NCI-H1436 treated with DMSO at 0.1 percent for 48 hours (cell line): ENCODE data around the gene FCRLB.
"Not testable (repeated sequence)": the region's sequence is repeated elsewhere in the genome, so short reads cannot be mapped to it uniquely, and the experiment has no call there.

Source experiments
- DNase-seq: peaks from one replicate; lab custom pipeline; 2025; lab: John Stamatoyannopoulos, UW

Gene FCRLB

DNA sequence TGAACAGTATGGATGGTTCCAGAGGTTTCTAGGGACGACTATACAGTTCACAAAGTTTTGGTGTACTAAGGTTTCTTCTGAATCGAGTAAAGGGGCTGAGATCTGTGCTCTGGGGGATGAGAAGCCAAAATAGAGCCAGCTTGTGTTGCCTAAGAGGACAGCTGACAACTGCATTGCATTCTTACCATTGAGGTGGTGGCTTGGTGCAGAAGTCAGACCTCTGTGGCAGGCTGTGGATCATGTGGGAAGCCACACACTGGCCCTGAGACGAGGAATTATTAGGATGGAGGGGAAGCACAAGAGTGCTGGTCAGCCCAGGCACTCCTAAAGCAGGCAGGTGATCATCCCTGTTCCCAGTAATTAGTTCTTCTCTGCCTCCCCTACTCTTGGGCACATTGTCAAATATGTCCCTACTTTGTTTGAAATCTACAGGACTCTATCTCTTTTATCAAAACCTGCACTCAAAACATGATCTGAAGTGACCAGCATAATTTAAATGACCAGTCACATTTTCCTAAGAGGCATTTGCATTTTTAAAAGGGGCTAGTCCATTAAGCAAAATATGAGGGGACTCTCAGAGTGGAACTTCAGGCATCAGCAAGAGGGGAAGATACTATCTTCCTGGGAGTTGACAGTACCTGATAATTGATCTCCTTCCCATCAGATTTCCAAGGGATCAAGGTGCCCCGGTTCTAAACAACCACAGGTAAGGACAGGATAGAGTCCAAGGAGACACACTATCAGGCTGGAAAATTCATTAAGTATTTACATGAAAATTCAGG lies at the start of gene FCRLB:
Gene FCRLB, plus strand, starts transcription at position 589 of the 782 bp plus-strand sequence. CDS start 1,129 bp downstream, outside the sequence.
- no peak for DNase-seq

DNA sequence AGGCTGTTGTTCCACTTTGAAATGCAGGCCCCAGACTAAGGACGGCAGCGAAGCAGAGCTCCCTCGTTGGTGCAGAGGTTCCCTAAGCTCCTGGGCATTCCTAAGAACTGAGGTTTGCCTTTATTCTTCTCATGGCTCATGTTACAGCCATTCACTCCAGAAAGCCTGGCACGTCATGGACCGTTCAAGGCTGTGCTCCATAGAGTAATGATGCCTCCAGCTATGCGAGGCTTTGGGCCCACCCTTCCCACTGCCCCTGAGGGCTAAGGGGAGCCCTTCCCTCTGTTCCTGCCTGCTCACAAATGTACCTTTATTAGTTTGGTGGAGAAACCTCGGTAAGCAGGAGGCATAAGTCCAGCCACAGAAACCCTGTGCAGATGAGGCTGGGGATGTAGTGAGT lies 47.9 kb upstream of the FCRLB start:
- DNase-seq: not testable (repeated sequence)

DNA sequence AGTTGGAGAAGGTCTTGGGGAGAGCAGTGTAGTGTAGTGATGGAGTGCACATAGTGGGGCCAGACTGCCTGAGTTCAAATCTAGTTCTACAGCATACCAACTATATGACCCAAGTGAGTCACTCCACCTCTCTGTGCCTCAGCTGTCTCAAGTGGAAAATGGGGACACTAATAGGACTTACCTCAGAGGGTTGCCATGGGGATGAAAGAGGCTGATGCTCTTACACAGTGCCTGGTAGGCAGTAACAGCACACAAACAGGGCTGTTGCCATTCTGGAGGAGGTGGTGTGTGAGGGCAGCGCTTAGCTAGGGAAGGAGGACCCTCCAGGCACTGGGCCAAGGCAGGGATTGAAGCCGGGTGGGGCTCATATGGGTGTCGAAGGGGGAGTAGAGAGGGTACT lies 46.9 kb upstream of the FCRLB start:
- DNase-seq: not testable (repeated sequence)

DNA sequence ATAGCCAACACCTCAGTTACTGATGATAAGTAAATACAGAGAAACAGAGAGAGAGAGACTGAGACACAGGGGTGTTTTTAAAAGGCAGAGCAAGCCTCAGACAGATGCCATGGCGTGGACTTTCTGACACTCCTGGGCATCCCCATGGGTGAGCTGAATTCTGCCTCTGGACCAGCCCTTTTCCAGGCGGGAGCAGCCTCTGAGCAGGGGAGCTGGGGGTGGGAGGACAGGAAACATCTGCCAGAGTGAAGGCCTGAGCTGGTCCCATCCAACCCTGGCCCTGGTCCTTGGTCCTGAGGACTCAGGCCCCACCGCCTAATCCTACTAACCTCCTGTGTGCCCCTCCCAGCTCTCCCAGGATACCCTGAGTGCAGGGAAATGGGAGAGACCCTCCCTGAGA lies 46.4 kb upstream of the FCRLB start:
- DNase-seq: not testable (repeated sequence)

- no peak for DNase-seq
Observed at GRCh38 chr1:161676441-161676840, 44.9 kb upstream of the FCRLB start.

DNA sequence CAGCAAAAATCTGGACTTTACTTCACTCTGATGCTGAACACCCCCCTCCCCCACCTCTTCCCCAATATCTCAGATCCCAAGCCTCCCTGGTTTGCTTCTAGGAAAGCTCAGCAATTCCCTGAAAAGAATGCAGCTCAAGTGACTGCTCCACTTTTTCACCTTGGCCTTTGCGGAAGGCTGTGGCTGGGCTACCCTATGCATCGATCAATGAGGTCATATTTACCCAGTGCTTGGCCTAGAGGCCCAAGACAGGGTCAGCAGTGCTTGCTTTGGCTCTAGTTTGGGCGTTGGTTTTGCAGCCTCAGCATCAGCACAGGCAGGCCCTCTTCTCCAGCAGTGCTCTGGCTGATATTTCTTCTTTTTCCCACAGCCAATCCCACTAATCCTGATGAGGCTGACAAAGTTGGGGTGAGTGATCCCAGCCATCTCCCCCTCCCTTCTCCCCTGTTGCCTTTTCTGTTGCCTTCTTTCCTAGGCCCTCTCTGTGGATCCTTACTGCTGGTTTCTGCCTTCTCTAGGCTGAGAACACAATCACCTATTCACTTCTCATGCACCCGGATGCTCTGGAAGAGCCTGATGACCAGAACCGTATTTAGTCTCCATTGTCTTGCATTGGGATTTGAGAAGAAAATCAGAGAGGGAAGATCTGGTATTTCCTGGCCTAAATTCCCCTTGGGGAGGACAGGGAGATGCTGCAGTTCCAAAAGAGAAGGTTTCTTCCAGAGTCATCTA lies 44.2 kb upstream of the FCRLB start:
- no peak for DNase-seq

DNA sequence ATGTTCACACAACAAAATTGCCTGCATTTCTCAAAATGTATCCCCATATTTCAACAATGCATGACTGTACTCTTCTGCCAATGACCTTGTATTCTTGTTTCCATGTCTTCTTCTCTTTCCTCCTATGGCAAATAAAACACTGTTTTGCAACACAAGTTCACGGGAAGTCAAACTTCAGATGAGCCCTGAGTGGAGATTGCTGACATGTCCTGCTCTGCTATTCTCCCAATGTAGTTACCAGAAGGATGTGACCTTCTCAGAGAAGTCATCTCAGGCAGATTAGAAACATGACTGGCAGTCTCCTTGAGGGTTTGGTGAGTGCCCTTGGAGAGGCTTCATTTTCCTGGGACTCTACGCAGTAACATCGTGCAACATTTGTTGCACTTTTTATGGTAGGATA lies 42.8 kb upstream of the FCRLB start:
- no peak for DNase-seq

- DNase-seq: no peak
Observed at GRCh38 chr1:161681879-161682278, 39.5 kb upstream of the FCRLB start.

GRCh38 chr1:161688946-161689345 lies 32.4 kb upstream of the FCRLB start:
- DNase-seq: no peak

DNA sequence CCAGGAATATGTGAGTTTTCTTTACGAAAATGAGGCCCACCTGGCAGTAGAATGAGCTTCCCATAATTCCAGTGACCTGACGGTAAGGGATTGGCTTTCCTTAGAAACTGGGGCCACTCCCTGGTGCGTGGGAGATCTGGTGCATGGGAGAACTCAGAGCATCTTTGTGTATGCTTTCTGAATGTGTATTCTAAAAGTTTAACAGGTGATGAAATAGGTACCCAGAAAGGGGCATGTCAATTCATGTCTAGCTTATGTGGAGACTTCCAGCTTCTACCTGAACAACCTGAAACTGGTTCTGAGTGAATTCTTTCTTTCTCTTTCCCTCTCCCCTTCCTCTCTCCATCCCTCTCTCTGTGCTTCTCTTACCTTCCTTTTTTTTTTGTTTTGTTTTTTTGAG lies 29.5 kb upstream of the FCRLB start:
- DNase-seq: no peak

GRCh38 chr1:161693020-161693712 lies 28.2 kb upstream of the FCRLB start:
- DNase-seq: not testable (repeated sequence)

GRCh38 chr1:161698302-161698701 lies 23.0 kb upstream of the FCRLB start:
- DNase-seq: not testable (repeated sequence)

- no peak for DNase-seq
Observed at GRCh38 chr1:161702250-161702649, 19.1 kb upstream of the FCRLB start.

- DNase-seq: no peak
Observed at GRCh38 chr1:161705537-161705936, 15.8 kb upstream of the FCRLB start.

GRCh38 chr1:161706113-161706481 lies 15.2 kb upstream of the FCRLB start:
- no peak for DNase-seq

DNA sequence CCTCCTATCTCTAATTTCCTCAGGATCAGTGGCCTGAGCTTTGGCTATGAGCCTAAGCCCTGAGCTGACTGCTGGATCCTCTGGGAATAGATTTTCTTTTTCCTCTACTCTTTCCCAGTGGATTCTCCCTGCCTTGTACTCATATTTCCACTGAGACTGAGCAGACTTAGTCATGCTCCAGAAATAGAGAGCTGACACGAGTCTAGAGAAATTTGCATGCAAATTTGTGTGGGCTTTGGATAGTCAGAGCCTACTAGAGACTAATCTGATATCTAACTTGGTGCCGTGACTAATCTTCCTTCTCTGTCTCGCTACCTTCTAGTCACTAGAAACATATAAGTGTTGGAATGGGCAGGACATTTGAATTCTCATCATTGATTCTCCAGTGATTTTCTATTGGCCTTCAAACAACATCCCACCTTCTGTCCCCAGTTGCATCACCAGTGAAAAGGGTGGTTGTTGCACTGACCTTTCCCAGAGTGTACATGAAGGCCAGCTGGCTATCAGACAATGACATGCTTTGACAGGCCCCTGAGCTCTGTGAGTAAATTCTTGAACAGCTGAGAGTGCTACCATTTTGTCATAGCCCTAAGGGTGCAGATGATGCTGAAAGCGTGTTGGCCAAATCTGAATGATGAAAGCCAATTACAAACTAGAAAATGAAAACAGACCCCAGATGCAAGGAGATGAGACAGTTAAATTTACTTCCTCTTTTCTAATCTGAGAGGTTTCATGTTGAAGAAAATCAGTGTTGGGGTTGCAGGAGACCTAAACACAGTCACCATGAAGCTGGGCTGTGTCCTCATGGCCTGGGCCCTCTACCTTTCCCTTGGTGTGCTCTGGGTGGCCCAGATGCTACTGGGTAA lies 14.6 kb upstream of the FCRLB start, which contains the start of gene FCRLA:
Gene FCRLA, plus strand, starts transcription at position 748 of the 866 bp plus-strand sequence. Its CDS starts 36 bp downstream, at position 784.
- no peak for DNase-seq

GRCh38 chr1:161707503-161707902 lies 13.8 kb upstream of the FCRLB start:
- DNase-seq: no peak

DNA sequence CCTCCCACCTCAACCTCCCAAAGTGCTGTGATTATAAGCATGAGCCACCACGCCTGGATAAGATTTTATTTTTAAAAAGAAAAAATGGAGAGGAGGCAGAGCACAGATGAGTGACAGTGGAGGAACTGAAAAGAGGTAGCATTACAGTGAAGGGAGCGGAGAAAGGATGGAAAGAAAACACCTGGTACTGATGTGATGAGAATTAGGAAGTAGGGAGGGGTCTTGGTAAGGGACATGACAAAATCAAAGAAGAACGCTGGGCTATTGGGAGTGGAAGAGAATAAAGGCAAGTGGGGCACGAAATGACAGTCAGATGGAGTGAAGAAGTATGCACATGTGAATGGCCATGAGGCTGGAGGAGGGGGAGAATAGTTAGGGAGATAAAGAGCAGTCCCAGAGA lies 12.0 kb upstream of the FCRLB start:
- no peak for DNase-seq

DNA sequence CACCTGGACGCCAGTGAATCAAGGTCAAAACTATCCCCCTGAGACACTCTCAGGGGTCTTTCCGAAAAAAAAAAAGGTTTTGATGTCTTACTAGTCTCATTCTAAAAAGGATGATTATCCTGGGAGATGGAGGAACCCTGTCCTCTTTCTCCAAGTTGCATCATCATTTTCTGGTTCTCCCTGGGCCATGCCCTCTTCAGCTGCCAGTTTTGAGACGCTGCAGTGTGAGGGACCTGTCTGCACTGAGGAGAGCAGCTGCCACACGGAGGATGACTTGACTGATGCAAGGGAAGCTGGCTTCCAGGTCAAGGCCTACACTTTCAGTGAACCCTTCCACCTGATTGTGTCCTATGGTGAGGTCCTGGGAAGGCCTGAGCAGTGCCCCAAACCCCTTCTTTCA lies 10.8 kb upstream of the FCRLB start:
- DNase-seq: no peak

DNA sequence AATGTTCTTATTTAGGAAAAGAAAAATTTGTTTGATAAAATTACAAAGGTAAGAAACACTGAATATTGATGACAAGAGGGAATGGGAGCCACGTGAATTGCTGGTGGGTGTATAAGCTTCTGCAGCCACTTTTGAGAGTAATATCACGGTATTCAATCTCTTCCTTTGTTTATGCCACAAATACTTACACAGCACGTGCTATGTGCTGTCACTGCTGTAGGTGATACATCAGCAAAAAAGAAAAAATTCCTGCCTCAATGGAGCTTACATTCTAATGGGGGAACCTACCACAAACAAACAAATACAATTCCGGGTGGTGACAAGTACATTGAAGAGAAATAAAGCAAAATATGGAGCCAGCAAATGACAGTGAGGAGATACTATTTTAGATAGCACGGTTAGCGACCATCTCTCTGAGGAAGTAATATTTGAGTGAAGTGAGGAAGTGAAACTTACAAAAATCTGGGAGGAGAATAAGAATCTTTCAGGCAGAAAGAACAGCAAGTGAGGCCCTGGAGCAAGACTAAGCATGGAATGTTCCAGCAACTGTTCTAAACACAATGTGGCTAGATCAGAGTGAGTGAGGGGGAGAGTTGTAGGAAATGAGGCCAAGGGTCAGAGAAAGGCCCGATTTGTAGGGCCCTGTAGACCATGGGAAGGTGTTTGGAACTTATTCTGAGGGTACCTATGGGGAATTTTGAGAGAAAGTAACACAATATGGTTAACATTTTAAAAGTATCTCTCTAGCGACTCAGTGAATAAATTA lies 2.6 kb upstream of the FCRLB start:
- no peak for DNase-seq

GRCh38 chr1:161719325-161719611 lies 2.1 kb upstream of the FCRLB start:
- DNase-seq: no peak
